ENCODE results near the gene TSR3. TPM values are rescaled to one million over a fixed set of nuclear protein-coding genes. Genes with fewer than 3 reads are reported as not detected.

TSR3 gene
- total RNA-seq, 1 experiment from 2014 or later: 58.8 TPM

GRCh38 chr16:1319041-1319440 lies 32.6 kb downstream of the TSR3 start:
- Mint-ChIP-seq H3K27ac (no peak overlapping the region), H3K9me3 (no peaks in the 10 kb centered on the region), H3K4me3 (no peak overlapping the region), H3K27me3 (ENCODE audit: low read depth) (no peaks in the 10 kb centered on the region), H3K4me1 (no peaks in the 10 kb centered on the region), H3K36me3 (ENCODE audit: insufficient read depth in 1 of 3, low read depth in 3 of 3) (peaks cover 53 to 91% (median 77%) of the 10 kb centered on the region in 3 experiments)
- Histone ChIP-seq H3K4me1 (ENCODE audit: insufficient read depth, low read length) (no peaks in the 10 kb centered on the region), H3K23me2 (ENCODE audit: insufficient read length, low read depth, low read length, poor library complexity, severe bottlenecking) (no peaks in the 10 kb centered on the region), H3K79me1 (ENCODE audit: insufficient read depth, low read depth, low read length, poor library complexity, severe bottlenecking) (peaks cover 5% of the 10 kb centered on the region), H3K79me2 (ENCODE audit: insufficient read depth, low read length) (peaks cover 8% of the 10 kb centered on the region; the same call in 1 of the 2 replicates), H2BK120ac (ENCODE audit: low read depth, low read length, poor library complexity, severe bottlenecking) (no peak overlapping the region), H2AFZ (ENCODE audit: low read length) (no peak overlapping the region), H3K9ac (ENCODE audit: extremely low read depth, insufficient read length, low read length) (no peak overlapping the region), H3K4ac (ENCODE audit: low read depth, low read length) (no peak overlapping the region), H3K9me3 (ENCODE audit: control insufficient read depth, low read depth, low read length) (no peaks in the 10 kb centered on the region), H3K27me3 (ENCODE audit: insufficient read depth, low read length) (no peaks in the 10 kb centered on the region), H4K91ac (ENCODE audit: insufficient read length, low read depth, low read length) (no peak overlapping the region), H2BK20ac (ENCODE audit: low read depth, low read length, poor library complexity, severe bottlenecking) (no peak overlapping the region), H3T11ph (ENCODE audit: low read length) (no peak overlapping the region), H2BK12ac (ENCODE audit: insufficient read length, low read depth, low read length) (no peak overlapping the region), H4K20me1 (ENCODE audit: control insufficient read depth, insufficient read depth, insufficient read length) (no peaks in the 10 kb centered on the region), H2AK5ac (ENCODE audit: insufficient read length, low read length) (no peak overlapping the region), H3K27ac (ENCODE audit: insufficient read length, low read depth, low read length) (no peak overlapping the region), H3K4me2 (ENCODE audit: insufficient read depth, insufficient read length, low read length) (no peak overlapping the region), H4K8ac (replicated peaks; ENCODE audit: insufficient read length, low read depth, low read length) (no peak overlapping the region), H3K18ac (ENCODE audit: insufficient read length, low read depth, low read length) (no peak overlapping the region), H2BK15ac (ENCODE audit: low read depth, low read length) (no peak overlapping the region), H3K23ac (ENCODE audit: insufficient read length, low read depth, low read length) (no peak overlapping the region), H3K56ac (ENCODE audit: insufficient read length, low read depth, low read length) (no peak overlapping the region), H3K14ac (ENCODE audit: insufficient read depth, low read length) (no peak overlapping the region), H4K5ac (ENCODE audit: insufficient read length, low read depth, low read length) (no peak overlapping the region), H2BK5ac (ENCODE audit: insufficient read length, low read length) (no peak overlapping the region)
- DNase-seq: no peak
- TF ChIP-seq CTCF (conservative IDR thresholded peaks at IDR 0.05): no peak
- WGBS (ENCODE audit: extremely low coverage, insufficient read length, low lambda C conversion rate): no CpG with 5 or more reads among the region's 33 CpGs
